ENCODE results near the gene CCDC40. TPM values are rescaled to one million over a fixed set of nuclear protein-coding genes. Genes with fewer than 3 reads are reported as not detected.

The CCDC40 gene
- total RNA-seq, 2 donors from 2014 or later, result 21.7 to 38.9 TPM

DNA sequence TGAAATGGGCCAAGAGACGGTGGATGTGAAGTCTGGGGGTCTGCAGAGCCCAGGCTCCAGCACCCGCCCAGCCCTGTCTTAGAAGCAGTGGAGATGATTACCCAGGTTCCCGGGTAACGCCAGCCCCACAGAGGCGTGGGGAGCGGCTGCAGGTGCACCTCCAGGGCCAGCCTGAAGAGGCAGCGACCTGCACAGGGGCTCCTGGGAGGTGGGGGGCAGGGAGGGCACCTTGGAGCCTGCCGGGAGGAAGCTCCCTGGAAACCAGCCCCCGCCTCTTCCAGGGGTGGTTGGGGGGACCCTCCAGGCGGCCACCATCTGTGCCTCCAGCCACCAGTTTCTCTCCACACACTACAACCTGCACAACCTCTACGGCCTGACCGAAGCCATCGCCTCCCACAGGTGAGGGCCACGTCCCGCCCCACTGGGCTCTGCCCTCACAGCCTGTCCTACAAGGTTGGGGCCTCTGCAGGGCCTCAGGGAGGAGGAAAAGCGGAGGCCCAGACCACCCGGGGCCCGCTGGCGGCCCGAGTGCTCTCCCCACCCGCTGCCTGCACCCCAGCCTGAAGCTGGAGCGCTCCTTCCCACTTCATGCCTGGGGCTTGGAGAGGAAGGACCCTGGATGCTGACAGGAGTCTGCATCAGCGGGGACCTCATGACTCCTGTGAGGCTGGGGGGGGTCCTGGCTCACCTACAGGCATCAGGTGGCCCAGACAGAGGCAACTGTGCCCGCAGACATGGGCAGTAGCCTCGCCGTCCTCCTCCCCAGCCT, 75.4 kb downstream of the CCDC40 start:
- no peak overlapping the region for H3K4me3 ChIP-seq (ENCODE audit: low read length)
- TF ChIP-seq, protein P1, sequence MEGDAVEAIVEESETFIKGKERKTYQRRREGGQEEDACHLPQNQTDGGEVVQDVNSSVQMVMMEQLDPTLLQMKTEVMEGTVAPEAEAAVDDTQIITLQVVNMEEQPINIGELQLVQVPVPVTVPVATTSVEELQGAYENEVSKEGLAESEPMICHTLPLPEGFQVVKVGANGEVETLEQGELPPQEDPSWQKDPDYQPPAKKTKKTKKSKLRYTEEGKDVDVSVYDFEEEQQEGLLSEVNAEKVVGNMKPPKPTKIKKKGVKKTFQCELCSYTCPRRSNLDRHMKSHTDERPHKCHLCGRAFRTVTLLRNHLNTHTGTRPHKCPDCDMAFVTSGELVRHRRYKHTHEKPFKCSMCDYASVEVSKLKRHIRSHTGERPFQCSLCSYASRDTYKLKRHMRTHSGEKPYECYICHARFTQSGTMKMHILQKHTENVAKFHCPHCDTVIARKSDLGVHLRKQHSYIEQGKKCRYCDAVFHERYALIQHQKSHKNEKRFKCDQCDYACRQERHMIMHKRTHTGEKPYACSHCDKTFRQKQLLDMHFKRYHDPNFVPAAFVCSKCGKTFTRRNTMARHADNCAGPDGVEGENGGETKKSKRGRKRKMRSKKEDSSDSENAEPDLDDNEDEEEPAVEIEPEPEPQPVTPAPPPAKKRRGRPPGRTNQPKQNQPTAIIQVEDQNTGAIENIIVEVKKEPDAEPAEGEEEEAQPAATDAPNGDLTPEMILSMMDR (conservative IDR thresholded peaks at IDR 0.05), result peak; percentile 55
- 81 to 84% methylated on average over 11 to 26 of the region's 26 CpGs for WGBS, 2 experiments (ENCODE audit: insufficient coverage in 1 of 2, insufficient read length in 1 of 2)
- peaks cover 9% of the 10 kb centered on the region for H3K4me1 Mint-ChIP-seq
- peak; percentile 78 for DNase-seq
- H3K27ac Mint-ChIP-seq, result no peak overlapping the region
- no peaks in the 10 kb centered on the region for H3K4me1 ChIP-seq (ENCODE audit: control insufficient read depth, insufficient read depth, low read length)
- H3K9ac ChIP-seq (ENCODE audit: extremely low read depth, low read length, poor library complexity, severe bottlenecking), result no peak overlapping the region
- H3K4me3 Mint-ChIP-seq, result no peak overlapping the region
- peaks cover 15% of the 10 kb centered on the region for H3K9me3 Mint-ChIP-seq
- H3K9me3 ChIP-seq (ENCODE audit: control insufficient read depth, low read length), result peaks cover 16% of the 10 kb centered on the region
- no peak overlapping the region for H3K27ac ChIP-seq (ENCODE audit: low read depth, low read length)
- H3K27me3 Mint-ChIP-seq (ENCODE audit: insufficient read depth), result no peaks in the 10 kb centered on the region
- no peaks in the 10 kb centered on the region for H3K27me3 ChIP-seq (ENCODE audit: control insufficient read depth, insufficient read depth, low read length, poor library complexity, severe bottlenecking)
- H3K36me3 Mint-ChIP-seq (ENCODE audit: low read depth), result peaks cover 19% of the 10 kb centered on the region
- H3K36me3 ChIP-seq (ENCODE audit: control insufficient read depth, insufficient read depth, low read length), result peaks cover 6% of the 10 kb centered on the region

DNA sequence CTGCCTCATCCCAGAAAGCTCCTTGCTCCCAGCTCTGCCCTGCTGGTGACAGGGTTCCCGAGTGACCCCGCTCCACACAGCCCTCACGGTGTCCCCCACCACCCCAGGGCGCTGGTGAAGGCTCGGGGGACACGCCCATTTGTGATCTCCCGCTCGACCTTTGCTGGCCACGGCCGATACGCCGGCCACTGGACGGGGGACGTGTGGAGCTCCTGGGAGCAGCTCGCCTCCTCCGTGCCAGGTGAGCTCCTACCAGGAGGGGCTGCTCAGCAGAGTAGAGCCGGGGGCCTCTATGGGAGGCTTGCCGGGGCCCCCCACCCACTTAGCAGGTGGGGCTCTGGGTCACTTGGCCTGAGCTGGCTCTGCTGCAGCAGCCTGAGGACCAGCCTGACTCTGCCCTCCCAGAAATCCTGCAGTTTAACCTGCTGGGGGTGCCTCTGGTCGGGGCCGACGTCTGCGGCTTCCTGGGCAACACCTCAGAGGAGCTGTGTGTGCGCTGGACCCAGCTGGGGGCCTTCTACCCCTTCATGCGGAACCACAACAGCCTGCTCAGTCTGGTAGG, 76.1 kb downstream of the CCDC40 start:
- H3K36me3 ChIP-seq (ENCODE audit: control insufficient read depth, insufficient read depth, low read length), result peaks cover 6% of the 10 kb centered on the region
- H3K27me3 Mint-ChIP-seq (ENCODE audit: insufficient read depth), result no peaks in the 10 kb centered on the region
- peaks cover 9% of the 10 kb centered on the region for H3K4me1 Mint-ChIP-seq
- no peaks in the 10 kb centered on the region for H3K27me3 ChIP-seq (ENCODE audit: control insufficient read depth, insufficient read depth, low read length, poor library complexity, severe bottlenecking)
- WGBS, 2 experiments (ENCODE audit: insufficient coverage in 1 of 2, insufficient read length in 1 of 2), result 87 to 92% methylated on average over 14 to 24 of the region's 24 CpGs
- H3K9me3 Mint-ChIP-seq, result peaks cover 15% of the 10 kb centered on the region
- no peak overlapping the region for H3K4me3 ChIP-seq (ENCODE audit: low read length)
- H3K36me3 Mint-ChIP-seq (ENCODE audit: low read depth), result peaks cover 19% of the 10 kb centered on the region
- peak; percentile 59 for DNase-seq
- H3K4me3 Mint-ChIP-seq, result no peak overlapping the region
- H3K9ac ChIP-seq (ENCODE audit: extremely low read depth, low read length, poor library complexity, severe bottlenecking), result no peak overlapping the region
- peaks cover 16% of the 10 kb centered on the region for H3K9me3 ChIP-seq (ENCODE audit: control insufficient read depth, low read length)
- no peak overlapping the region for H3K27ac ChIP-seq (ENCODE audit: low read depth, low read length)
- H3K4me1 ChIP-seq (ENCODE audit: control insufficient read depth, insufficient read depth, low read length), result no peaks in the 10 kb centered on the region
- TF ChIP-seq, protein P1 (conservative IDR thresholded peaks at IDR 0.05), result no peak
- no peak overlapping the region for H3K27ac Mint-ChIP-seq

DNA sequence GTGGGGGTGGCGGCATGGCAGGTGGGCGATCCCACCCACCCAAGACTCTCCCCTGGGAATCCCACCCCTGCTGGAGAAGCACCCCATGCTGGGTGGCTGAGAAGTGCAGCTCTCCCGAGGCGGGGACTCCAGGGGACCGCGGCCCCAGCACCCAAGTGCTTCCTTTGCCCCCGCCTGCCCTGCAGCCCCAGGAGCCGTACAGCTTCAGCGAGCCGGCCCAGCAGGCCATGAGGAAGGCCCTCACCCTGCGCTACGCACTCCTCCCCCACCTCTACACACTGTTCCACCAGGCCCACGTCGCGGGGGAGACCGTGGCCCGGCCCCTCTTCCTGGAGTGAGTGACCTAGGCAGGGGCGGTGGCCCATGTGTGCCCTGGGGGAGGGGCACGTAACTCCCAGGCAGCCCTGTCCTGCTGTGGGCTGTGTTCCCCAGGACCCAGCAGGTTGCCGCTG, 76.6 kb downstream of the CCDC40 start:
- Mint-ChIP-seq H3K4me1 (peaks cover 9% of the 10 kb centered on the region), H3K36me3 (ENCODE audit: low read depth) (peaks cover 19% of the 10 kb centered on the region), H3K4me3 (peak overlapping the region; percentile 17), H3K27ac (peak overlapping the region; percentile 72), H3K9me3 (peaks cover 15% of the 10 kb centered on the region), H3K27me3 (ENCODE audit: insufficient read depth) (no peaks in the 10 kb centered on the region)
- Histone ChIP-seq H3K4me3 (ENCODE audit: low read length) (no peak overlapping the region), H3K27me3 (ENCODE audit: control insufficient read depth, insufficient read depth, low read length, poor library complexity, severe bottlenecking) (no peaks in the 10 kb centered on the region), H3K27ac (ENCODE audit: low read depth, low read length) (peak overlapping the region; percentile 22), H3K9ac (ENCODE audit: extremely low read depth, low read length, poor library complexity, severe bottlenecking) (no peak overlapping the region), H3K9me3 (ENCODE audit: control insufficient read depth, low read length) (peaks cover 16% of the 10 kb centered on the region), H3K36me3 (ENCODE audit: control insufficient read depth, insufficient read depth, low read length) (peaks cover 6% of the 10 kb centered on the region), H3K4me1 (ENCODE audit: control insufficient read depth, insufficient read depth, low read length) (no peaks in the 10 kb centered on the region)
- TF ChIP-seq, protein P1 (conservative IDR thresholded peaks at IDR 0.05), result no peak
- DNase-seq, result no peak
- 81% methylated on average over 5 to 18 of the region's 20 CpGs for WGBS, 2 experiments (ENCODE audit: insufficient coverage in 1 of 2, insufficient read length in 1 of 2)

All from endodermal cell (in vitro differentiated cells).